GM21515 (cell line): ENCODE data around the gene C9orf50.
"Not testable (repeated sequence)": the region's sequence is repeated elsewhere in the genome, so short reads cannot be mapped to it uniquely, and the experiment has no call there.

Source experiments
- ATAC-seq: cut with Tn5 transposase; IDR thresholded peaks from one replicate; pipeline ENCODE4 v1.9.1; 2021; ENCODE audit not compliant: unreplicated experiment

The C9orf50 gene

GRCh38 chr9:129620669-129621295 is at the start of gene C9orf50:
Gene C9orf50, minus strand, starts transcription at chr9:129621101. Its CDS starts 527 bp downstream, at chr9:129620574.
- no peak for ATAC-seq

GRCh38 chr9:129669946-129670345 is 49.0 kb upstream of the C9orf50 start:
- no peak for ATAC-seq

DNA sequence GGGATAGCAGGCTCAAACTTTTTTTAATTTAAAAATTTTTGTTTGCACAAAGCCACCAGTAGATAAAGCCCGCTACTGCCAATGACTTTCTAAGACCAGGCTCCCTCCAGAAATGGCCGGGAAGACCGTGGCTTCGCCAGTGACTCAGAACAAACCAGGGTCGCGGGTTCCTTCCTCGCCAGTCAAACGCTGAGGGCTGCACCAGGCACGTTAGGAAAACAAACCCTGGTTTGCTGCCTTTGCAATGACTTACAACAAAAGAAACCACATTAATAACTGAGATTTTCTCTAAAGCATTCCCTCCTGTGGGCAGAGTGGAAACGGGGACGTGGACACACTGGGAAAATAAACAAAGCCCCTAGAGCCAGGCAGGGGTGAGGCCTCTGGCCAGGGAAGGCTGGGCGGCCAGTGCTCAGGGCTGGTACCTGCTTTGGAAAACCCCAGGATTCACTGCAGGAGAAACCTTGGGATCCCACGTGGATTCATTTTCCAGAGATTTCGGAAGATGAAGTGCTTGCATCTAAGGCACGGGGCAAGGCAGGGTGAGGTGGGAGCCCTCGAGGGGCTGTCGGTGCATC is 48.3 kb upstream of the C9orf50 start:
- ATAC-seq, result no peak

- ATAC-seq, result no peak
Observed at GRCh38 chr9:129667850-129668249, 46.9 kb upstream of the C9orf50 start.

DNA sequence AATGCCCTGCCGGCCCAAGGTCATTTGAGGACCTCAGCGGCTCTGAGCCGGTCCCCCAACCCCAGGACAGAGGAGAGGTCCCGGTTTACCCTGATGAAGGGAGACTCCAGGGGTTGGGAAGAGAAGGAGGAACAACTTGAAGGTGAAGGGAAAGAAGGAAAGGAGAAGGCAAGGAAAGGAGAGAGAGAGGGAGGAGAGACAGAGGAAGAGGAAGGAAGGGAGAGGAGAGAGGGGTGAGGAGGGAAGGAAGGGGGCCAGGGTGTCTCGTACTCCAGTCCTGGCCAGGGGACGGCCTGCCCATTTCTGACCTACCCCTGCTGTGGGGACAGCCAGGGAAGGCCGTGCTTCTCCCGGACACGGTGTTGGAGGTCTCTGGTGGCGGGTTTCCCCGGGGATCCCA is 46.5 kb upstream of the C9orf50 start:
- ATAC-seq, result no peak

DNA sequence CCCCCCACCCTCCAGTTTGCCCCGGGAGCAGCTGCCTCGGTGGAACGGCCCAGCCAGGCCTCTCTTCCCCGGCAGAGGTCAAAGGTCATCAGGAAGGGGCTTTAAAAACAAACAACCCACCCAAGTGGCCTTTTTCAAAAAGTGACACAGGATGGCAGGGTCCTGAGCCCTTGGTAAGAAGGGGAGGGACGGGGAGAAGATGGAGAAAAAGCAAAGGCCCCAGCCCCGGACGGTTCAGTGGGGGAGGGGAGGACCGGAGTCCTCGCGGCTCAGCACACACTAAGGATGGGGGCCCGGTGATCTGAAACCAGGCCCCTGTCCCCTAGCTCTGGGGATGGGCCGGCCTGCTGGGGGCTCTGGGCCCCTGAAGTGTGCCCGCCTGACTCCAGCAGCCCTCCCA is 45.7 kb upstream of the C9orf50 start:
- ATAC-seq, result no peak

DNA sequence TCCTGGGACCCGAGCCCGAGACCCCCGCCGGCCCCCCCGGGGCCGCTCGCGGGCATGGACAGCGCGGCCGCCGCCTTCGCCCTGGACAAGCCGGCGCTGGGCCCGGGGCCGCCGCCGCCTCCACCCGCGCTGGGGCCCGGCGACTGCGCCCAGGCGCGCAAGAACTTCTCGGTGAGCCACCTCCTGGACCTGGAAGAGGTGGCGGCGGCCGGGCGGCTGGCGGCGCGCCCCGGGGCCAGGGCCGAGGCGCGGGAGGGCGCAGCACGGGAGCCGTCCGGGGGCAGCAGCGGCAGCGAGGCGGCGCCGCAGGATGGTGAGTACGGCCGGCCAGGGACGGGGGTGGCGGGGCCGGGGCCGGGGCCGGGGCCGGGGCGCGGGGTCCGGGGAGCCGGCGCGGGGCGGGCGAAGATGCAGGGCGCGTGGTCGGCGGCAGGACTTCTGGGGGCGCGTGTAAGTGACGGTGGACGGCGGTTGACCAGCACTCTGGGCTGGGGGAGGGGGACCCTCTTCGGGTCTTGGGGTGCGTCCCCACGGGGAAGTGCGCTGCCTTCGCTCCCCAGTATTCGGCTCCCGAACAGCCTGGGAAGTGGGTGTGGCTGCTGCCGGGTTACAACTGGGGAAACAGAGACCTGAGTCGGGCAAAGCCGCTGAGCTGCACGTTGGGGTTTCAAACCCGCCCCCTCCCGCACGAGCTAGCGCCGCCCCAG is 45.1 kb upstream of the C9orf50 start:
- no peak for ATAC-seq

DNA sequence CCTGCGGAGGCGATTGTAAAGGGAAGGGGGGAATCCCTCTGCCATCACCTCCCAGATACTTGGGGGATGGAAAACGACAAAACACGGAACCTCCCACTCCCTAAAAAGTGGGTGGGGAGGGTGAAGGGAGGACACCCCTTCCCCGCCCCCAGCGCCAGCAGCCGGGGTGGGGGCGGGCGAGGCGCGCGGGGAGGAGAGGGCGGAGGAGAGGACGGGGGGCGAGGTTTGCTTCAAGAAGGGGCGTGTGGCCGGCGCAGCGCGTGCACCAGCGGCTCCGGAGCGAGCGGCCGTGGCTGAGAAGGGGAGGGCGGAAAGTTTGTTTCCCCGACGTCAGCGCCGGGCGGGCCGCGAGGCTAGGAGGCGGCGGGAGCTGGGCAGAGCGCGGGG is 44.5 kb upstream of the C9orf50 start, which contains the start of gene PRRX2:
Gene PRRX2, plus strand, starts transcription at position 259 of the 387 bp plus-strand sequence. CDS start 221 bp downstream, outside the sequence.
- no peak for ATAC-seq

GRCh38 chr9:129664746-129665388 is 44.0 kb upstream of the C9orf50 start:
- no peak for ATAC-seq

DNA sequence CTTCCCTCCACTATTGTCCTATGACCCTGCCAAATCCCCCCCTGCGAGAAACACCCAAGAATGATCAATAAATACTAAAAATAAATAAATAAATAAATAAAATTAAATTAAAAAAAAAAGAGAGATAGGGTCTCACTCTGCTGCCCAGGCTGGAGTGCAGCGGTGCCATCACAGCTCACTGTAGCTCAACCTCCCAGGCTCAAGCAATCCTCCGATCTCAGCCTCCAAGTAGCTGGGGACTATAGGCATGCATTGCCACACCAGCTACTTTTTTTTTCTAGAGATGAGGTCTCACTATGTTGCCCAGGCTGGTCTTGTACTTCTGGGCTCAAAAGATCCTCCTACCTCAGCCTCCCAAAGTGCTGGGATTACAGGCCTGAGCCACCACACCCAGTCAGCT is 41.3 kb upstream of the C9orf50 start:
- ATAC-seq, result not testable (repeated sequence)

GRCh38 chr9:129661029-129661428 is 40.1 kb upstream of the C9orf50 start:
- ATAC-seq, result no peak

DNA sequence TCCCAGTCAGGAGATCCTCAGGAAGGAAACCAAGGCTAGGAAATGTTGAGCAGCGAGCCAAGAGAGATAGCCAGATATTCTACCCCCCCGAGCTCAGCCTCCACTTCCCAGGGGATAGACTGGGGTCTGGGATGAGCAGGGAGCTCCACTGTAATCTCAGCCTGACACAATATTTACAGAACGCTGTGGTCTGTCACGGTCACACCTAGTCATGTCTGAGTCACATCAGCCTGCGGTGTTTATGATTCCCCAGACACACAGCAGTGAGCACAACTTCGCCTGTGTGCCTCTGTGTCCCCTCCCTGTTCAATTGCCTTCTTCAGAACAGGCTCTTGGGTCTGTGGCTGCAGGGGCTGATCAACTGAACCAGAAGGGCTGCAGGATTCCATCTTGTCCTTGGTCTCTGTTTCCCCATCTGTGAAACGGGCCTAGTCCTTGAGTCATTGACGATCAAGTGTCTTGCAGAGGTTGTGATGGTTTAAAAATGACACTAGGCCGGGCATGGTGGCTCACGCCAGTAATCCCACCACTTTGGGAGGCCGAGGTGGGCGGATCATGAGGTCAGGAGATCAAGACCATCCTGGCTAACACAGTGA is 36.0 kb upstream of the C9orf50 start:
- no peak for ATAC-seq

- ATAC-seq, result no peak
Observed at GRCh38 chr9:129655696-129656095, 34.8 kb upstream of the C9orf50 start.

- no peak for ATAC-seq
Observed at GRCh38 chr9:129655154-129655553, 34.3 kb upstream of the C9orf50 start.

- no peak for ATAC-seq
Observed at GRCh38 chr9:129654554-129655040, 33.7 kb upstream of the C9orf50 start.

GRCh38 chr9:129653823-129654553 is 33.1 kb upstream of the C9orf50 start:
- ATAC-seq, result no peak

DNA sequence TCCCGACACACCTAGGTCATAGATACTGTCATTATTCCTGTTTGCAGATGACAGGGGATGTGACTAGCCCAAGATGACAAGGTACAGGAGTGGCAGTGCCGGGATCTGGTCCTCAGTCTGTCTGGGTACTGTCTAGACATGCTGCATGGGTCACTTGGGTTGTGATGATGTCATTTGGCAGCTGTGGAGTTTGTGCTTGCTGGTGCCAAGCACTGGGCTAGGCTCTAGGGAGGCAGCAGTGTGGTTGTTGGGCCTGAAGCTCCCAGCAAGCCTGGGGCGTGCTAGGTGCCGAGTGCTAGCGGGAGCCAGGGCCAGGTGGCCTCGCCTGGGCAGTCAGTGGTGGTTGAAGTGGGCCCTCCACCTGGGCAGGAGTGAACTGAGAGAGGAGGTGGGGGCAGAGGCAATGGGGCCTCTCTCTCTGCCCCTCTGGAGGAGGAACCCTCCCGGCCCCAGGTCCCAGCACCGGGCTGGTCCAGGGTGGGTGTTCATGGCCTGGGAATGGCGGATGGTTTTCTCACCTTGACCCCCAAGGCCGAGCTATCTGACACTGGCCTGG is 29.9 kb upstream of the C9orf50 start:
- no peak for ATAC-seq

DNA sequence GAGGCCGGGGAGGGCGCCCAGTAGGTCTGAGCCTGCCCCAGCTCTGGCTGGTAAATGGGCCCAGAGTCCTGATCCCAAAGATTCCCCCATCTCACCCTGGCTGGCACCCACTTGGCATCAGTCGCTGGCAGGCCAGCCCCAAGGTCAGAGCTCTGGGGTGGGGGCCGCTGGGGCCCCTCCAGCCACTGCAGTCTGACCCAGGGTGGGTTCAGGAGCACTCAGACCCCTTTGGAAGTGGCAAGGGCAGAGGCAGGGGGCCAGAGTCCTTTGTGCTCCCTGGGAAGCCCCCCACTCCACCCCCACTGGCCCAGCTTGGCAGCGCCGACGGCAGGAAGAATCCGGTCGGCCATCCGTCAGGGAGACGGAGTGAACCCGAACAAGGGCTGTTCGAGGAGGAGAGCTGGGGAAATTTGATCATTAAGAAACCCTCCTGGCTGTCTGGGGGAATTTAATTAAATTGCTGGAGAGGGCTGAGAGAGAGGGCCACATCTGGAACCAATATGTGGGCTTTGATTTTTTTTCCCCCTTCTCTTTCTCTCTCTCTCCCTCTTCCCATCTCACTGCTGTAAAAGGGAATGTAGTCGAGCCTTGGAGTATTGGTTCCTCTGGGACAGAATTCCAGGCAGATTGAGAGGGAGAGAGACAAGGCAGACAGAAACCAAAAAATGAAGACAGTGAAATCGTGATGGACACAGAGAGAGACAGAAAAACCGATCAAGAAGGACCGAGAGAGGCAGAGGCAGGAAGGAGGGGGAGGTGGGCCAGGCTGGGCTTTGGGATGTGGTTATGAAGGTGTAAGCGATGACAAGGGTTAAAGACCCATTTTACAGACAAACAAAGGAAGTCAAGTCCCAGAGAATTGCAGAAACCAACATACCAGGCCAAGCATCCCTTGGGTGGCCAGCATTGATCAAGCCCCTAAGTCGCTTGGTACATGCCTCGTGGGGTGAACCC is 29.1 kb upstream of the C9orf50 start:
- no peak for ATAC-seq

- ATAC-seq, result no peak
Observed at GRCh38 chr9:129648764-129649115, 27.8 kb upstream of the C9orf50 start.
